HG02623 (cell line): ENCODE measurements around the gene MOAP1.
A peak's percentile ranks its signal among the peaks of the same experiment; 100 is the strongest.
"Not testable (repeated sequence)": the region's sequence is repeated elsewhere in the genome, so short reads cannot be mapped to it uniquely, and the experiment has no call there.

Experiments used
- ATAC-seq: cut with Tn5 transposase; IDR thresholded peaks from one replicate; pipeline ENCODE4 v1.9.1; 2021; ENCODE audit warnings: moderate library complexity; ENCODE audit not compliant: unreplicated experiment

The MOAP1 gene, protein sequence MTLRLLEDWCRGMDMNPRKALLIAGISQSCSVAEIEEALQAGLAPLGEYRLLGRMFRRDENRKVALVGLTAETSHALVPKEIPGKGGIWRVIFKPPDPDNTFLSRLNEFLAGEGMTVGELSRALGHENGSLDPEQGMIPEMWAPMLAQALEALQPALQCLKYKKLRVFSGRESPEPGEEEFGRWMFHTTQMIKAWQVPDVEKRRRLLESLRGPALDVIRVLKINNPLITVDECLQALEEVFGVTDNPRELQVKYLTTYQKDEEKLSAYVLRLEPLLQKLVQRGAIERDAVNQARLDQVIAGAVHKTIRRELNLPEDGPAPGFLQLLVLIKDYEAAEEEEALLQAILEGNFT

DNA sequence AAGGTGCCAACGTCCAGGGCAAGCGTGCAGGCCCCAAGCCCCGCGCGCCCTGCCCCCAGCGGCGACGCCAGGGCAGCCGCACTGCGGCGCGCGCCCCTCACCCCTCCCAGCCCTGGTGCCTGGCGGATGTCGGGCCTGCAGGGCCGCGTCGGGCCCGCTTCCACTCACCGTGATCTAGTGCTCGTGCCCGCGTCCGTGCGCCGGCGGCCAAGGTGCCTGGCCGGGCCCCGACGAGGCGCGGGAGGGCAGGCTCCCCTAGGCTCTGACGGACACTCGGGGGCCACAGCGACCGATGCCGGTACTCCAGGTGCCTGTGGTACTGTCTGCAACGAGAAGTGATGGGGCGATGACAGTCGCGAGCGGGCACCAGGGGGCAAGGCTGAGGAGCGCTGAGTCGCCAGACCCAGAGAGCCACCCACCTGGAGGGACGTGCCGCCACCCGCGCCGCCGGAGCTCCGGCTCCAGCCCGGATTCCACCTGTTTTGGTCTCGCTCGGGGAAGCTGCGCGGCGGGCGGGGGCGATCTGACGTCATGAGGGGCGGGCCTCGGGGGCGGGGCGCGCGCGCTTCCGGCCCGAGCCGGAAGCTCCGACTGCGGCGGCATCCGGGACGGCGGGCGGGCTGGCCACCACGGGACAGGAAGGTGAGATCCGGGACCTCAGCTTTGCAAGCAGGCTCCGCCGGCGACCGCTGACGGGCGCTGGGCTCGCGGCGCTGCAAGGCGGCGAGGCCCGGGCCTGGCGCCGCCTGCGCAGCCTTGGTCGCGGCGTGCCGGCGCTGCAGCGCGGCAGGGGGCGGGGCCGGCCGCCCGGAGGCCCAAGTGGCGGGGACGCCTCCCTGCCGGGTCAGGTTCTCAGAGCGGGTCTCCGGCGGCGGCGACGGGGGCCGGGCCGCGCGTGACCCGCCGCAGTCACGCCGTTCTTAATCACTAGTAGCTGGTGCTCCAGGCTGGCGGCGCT, at the start of gene MOAP1, which contains the start of gene LYSET:
Gene MOAP1 (minus strand): TSS at position 507 of the 958 bp plus-strand sequence. CDS start 655 bp downstream, outside the sequence.
Gene LYSET (plus strand): TSS at position 927 of the 958 bp plus-strand sequence. CDS start 89 bp downstream, outside the sequence.
- peak; percentile 67 for ATAC-seq

DNA sequence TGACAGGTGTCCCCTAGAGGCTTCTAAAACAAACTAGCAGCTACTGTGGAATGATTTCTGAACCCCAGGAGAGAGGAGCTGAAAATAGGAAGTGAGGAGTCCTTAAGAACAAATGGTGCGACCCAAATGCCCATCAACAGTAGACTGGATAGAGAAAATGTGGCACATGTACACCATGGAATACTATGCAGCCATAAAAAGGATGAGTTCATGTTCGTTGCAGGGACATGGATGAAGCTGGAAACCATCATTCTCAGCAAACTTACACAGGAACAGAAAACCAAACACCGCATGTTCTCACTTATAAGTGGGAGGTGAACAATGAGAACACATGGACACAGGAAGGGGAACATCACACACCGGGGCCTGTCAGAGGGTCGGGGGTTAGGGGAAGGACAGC, 48.4 kb upstream of the MOAP1 start:
- ATAC-seq = not testable (repeated sequence)

DNA sequence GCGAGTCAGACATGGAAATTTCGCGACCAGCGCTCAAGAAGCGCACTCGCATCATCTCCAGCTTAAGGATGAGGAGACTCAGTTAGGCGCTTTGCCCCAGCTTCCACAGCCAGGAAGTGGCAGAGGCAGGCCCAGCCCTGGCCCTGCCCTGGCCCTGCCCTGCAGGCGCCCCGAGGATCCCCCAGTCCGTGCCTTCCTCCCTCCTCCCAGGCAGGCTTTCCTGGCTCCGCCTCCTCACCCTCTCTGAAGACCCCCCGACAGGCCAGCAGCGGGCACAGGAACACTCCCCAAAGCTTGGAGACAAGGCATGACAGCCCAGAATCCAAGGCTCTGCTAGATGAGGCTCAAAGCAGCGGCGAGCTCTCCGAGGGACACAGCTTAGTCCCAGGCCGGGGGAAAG, 47.5 kb upstream of the MOAP1 start:
- ATAC-seq = no peak

DNA sequence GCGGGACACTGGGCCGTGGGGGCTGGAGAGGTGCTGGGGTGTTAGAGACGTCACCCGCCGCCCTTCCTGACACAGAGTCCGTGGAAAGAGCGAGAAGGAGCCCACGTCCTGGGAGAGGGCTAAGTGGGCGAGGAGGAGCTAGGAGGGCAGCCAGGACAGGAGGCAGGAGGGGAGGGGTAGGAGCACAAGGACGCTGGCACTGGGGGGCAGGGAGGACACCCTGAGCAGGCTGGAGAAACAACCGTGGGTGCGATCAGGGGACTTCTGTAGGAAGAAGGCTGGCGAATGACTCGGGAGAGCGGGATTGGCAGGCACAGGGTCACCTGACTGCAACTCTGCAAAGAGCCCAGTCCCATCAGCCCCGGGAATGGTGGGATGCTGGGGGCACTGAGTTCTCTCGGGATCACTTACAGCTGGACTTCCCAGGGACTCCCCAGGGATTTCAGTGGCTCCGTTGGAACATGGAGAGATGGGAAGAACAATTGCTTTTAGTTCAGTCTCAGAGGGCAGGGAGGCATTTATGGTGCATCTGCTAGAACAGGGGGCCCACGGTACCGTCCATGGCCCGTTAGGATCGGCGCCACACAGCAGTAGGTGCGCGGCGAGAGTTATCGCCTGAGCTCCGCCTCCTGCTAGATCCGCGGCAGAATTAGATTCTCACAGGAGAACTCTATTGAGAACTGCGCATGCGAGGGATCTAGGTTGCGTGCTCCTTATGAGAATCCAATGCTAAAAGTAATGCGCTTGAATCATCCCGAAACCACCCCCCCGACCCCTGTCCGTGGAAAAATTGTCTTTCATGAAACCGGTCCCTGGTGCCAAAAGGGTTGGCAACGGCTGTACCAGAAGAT, 46.7 kb upstream of the MOAP1 start:
- no peak for ATAC-seq

DNA sequence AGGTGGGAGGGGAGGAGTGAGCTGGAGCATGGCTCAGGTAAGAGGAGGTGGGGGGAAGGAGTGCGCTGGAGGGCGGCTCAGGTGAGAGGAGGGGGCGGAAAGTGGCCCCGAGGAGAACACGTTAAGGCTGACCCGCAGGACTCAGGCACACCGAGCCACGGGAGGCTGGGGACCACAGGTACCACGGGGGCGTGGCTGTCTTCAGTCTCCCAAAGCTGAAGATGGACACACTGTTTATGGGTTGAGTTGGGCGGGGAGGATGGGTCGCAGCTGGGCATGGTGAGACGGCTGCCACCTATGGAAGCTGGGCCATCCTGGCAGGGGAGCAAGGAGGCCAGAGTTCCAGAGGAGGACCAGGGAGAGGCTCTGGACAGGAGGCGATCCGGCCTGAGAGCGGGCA, 45.8 kb upstream of the MOAP1 start:
- no peak for ATAC-seq

DNA sequence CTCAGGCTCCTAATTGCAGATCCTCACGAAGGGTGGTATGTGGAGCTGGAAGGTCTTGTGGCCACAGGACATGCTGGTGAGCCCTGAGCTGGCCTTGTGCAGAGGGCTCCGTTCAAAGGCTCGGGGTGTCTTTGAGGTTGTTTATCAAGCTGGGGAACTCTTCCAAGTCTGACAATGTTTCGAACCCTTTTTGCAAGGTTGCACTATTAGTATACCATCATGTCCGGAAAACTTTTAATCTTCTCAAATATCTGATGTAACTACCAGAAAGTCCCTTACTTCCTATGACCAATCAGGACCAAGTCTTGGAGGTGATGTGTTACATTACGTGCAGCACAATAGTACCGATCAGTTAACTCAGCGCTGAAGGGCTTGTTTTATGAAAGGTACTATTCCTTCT, 43.9 kb upstream of the MOAP1 start:
- no peak for ATAC-seq

DNA sequence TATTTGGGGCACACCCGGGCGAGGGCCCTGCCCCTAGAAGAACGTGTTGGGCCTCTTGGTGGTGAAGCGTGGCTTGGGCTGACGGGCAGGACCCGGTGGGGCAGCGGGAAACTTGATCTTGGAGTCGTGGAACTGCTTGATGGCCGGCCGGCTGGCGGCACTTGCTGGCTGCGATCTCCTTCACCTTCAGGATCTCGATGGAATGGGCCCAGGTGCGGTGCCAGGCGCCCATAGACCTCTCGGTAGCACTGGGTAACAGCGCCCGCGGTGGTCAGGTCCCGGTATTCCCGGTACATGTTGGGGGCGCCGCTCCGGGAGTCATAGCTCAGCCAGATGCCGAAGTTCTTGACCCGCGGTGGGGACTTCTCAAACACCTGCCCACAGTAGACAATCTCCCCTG, 38.9 kb upstream of the MOAP1 start:
- ATAC-seq = no peak

DNA sequence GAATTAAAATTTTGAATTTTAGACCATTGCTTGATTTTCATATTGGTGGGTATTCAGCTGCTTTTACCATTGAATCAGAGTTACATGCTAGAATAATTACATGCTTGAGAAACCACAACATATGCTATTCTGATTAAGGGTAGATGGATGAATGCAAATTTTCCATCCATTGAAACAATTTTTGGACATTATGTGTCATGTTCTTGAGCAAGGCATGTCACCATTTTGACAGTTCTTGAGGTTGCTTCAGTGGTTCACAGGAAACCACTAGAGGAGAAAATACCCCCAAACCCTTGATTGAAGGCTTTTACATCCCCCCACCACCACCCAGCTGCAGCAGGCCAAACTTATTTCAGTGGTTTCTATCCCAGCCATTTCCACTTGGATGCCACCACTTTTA, 35.8 kb upstream of the MOAP1 start:
- no peak for ATAC-seq

DNA sequence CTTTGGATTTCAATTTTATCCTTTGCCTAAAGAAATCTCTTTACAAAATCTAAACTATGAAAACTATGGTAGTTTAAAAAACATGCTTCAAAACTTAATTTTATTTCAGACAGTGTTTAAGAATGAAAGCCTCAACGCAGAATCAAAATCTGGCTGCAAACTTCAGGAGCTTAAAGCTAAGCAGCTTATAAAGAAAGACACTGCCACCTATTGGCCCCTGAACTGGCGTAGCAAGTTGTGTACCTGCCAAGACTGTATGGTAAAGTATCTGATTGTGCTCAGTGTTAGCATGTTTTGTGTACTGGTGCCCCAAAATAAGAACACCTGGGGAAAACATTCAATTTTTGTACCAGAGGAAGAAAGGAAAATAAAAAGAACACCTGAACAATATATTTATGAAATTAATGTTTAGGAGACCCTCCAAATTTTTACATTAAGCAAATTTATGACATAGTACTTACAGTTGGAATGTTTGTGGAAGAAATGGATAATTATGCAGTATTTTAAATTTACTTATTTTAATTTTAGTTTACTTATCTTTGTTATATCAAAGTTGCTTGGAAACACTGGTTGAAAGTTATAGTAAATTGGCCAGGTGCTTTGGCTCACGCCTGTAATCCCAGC, 34.5 kb upstream of the MOAP1 start:
- ATAC-seq = peak; percentile 61

DNA sequence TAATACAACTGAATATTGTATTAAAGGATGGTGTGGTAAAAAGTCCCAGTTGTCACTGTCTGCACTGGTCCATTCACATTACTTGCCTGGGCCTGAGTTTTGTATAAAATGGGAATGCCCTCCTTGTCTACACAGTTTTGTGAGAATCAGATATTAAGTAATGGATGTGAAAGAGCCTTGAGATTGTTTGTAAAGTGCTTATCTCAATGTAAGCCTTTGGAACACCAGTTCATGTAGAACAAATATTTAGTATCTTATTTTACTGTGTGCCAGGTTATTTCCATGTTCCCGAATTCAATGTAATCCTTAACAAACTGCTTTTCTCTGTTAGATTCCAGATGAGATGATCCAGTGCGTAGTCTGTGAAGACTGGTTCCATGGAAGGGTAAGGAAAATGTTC, 29.9 kb upstream of the MOAP1 start:
- no peak for ATAC-seq

DNA sequence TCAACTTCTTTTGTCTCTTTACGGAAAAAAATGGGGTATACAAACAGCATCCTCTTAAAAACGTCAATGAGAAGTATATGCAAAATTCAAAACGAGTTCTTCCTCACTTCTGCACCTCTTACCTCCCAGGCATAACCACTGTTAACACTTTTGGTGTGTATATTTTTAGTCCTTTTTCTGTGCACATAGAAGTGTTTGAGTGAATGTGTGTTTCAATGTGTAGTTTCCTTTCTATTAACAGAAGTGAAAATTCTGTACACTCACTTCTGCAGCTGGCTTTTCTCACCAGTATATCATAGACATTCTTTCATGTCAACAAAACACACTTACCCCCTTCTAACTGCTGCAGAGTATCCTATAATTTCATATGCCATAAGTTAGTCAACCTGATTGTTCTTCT, 27.7 kb upstream of the MOAP1 start:
- peak; percentile 74 for ATAC-seq

DNA sequence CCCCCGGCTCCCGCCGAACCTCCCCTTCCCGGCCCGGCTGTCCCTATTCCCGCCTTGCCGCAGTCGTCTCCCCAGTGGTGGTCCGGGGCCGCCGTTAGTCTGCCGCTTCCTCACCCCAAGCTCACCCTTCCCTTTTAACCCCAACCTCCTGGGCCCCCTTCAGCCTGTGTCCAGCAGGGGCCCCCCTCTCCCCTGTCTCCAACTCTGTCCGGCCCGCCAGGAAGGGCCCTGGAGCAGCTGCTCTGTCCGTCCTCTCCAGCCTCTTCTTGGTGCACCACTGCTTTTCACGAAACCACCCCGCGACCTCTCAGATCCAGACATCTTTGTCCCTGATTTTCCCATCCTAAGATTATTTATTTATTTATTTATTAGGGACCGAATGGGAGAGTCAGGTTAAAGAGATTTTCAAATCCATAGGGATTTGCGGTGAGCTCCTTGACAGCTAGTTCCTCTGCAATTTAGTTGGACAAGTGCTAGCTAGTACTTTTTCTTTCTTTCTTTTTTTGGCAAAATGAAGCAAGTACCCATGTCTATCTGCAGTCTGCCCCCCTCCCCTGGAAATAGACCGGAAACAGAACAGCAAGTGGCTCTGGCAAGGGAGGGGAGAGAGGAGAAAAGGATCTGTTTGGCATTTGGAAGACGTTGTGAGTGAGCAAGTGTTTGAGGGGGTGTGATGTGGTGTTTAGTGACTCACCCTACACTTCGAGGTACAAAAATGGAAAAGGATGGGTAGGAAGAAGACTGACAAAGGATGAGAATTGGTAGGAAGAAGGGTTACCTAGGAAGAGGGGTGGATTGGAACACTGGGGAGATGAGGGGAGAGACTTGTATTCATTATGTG, 23.0 kb upstream of the MOAP1 start:
- peak; percentile 33 for ATAC-seq

DNA sequence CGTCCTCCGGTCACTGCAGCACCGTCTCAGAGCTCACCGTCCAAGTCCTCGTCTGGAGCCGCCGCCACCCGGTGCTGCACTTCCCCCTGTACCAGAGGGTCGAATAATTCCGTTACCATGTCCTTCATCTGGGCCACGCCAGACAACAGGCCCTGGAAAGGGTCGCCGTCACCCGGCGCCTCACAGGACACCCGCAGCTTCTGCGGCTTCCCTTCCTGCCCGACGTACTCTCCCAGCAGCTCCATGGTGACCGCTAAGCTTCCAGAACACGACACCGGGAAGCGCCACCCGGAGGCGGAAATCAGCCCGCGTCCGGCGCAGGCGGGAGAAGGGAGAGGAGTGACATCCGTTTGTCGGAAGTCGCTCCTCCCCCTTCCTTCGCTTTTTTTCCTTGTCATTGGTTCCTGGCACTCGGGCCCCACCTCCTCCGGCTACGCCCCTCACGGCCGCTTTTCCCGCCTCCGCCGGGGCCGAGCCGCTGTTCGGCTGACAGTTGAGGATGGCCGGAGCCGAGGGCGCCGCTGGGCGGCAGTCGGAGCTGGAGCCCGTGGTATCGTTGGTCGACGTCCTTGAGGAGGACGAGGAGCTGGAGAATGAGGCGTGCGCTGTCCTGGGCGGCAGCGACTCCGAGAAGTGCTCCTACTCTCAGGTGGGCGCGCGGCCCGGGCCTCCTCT, 22.2 kb upstream of the MOAP1 start, which contains the start of the genes GON7 and UBR7:
Gene GON7 (minus strand): TSS at position 273 of the 675 bp plus-strand sequence. CDS start 28 bp downstream, at position 245.
Gene UBR7 (plus strand): TSS at position 464 of the 675 bp plus-strand sequence. CDS start 36 bp downstream, at position 500.
- ATAC-seq = peak; percentile 79

DNA sequence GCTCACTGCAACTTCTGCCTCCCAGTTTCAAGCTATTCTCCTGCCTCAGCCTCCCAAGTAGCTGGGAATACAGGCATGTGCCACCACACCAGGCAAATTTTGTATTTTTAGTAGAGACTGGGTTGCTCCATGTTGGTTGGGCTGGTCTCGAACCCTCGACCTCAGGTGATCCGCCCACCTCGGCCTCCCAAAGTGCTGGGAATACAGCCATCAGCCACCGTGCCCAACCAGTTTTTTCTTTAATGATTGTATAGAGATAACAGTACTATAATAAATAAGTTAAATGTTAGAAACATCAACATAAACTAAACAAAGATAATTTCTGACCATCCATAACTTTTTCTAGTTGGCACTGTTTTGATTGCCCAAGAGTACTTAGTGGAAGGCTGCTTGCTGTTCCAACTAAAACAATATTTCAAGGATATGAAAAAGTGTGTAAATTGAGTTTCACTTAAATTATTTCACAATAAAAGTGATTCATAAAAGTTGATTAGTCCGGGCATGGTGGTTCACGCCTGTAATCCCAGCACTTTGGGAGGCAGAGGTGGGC, 16.5 kb upstream of the MOAP1 start:
- ATAC-seq = no peak

DNA sequence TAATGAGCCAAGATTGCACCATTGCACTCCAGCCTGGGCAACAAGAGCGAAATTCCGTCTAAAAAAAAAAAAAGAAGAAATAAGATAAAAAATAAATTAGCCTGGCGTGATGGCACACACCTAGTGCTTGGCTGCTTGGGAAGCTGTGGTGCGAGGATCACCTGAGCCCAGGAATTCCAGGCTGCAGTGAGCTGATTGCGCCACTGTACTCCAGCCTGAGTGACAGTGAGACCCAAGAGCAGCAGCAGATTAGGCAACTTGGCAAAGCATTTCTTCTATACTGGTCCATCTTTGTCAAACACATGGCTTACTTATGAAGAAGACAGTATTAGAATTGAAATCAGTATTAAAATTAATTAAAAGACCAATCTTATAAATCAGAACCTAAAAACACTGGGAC, 15.9 kb upstream of the MOAP1 start:
- no peak for ATAC-seq

DNA sequence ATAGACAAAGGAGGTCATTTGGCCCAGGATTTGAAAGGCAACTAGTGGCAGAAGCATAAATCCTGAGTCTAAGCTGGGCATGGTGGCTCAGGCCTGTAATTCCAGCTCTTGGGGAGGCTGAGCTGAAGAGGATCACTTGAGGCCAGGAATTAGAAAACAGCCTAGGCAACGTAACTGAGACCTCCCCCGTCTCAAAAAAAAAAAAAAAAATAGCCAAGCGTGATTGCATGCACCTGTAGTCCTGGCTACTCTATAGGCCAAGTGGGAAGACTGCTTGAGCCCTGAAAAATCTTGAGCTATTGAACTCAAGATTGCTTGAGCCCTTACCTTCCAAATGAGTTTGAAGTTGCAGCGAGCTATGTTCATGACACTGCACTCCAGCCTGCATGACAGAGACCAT, 14.3 kb upstream of the MOAP1 start:
- ATAC-seq = no peak

DNA sequence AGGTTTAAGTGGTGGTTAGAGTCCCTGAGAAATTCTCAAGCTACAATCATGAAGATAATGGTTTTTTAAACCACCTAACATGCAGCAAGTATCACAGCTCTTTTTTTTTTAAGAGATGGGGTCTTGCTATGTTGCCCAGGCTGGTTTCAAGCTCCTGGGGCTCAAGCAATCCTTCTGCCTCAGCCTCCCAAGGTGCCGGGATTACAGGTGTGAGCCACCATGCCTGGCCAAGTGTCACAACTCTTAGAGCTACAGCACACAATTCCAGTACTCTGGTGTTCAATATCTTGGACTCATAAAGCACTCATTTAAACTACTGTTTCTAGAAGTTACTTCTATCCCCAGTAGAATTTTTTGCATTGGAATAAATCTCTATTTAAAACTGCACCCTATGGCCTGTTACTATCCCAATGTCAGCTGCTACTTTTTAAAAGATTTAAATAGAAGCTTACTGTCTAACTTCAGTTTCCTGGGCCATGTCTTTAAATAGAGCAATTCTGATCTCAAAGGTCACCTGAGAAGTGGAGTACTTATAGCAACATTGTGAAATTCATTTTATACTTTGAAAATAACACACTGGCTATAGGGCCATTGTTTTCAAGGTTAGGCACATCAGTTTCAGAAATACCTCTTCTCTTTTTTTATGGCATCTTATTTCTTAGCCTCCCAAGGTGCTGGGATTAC, 10.8 kb upstream of the MOAP1 start:
- ATAC-seq = no peak

DNA sequence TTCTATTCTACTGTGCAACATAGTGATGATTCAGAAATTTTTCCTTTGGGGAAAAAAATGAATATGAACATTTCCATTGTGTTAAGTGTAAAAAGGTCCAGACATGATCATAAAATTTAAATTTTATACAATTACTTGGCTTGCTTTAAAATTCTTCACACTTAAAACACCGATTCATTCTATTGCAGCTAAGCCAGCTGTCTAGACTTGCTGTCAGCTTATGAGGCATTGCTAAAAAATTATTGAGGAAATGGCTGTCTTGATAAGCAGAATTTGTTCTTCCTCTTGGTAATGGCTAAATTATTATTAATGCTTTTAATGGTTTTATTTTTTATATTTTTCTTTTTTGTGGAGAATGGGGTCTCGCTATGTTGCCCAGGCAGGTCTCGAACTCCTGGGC, 2.3 kb upstream of the MOAP1 start:
- no peak for ATAC-seq
